Right lobe of liver (tissue), 6 donors: Measurements from ENCODE around the gene DNAH10. TPM values are rescaled to one million over a fixed set of nuclear protein-coding genes. Genes with fewer than 3 reads are reported as not detected.

Experiments used
- ATAC-seq, 4 donors: fragments of 200-7000 bp; cut with Tn5 transposase; one replicate each; pipeline ENCODE4 v1.9.1; 2020; ENCODE audit warnings: mild to moderate bottlenecking in 4 of 4, moderate library complexity in 4 of 4
- DNase-seq, 3 donors: peaks; one replicate each; pipeline ENCODE4 v3.0.0-alpha.2; 2020
- H3K27ac ChIP-seq, 3 donors: fragments of 200-600 bp; one replicate each; pipeline ENCODE4 v1.8.0; 2022
- H3K27me3 ChIP-seq, 2 donors: fragments of 200-600 bp; one replicate each; pipeline ENCODE4 v1.8.0; 2022
- H3K36me3 ChIP-seq, 4 donors: fragments of 200-600 bp; sonication (generic) in 1 of 4; one replicate each; pipeline versions ENCODE4 v1.5.1 to v1.8.0; 2017 to 2022; ENCODE audit warnings: control low read depth in 1 of 4
- H3K4me1 ChIP-seq, 4 donors: fragments of 200-600 bp; sonication (generic) in 1 of 4; one replicate each; pipeline versions ENCODE4 v1.5.1 to v1.8.0; 2017 to 2022; ENCODE audit warnings: control low read depth in 1 of 4
- H3K4me3 ChIP-seq, 3 donors: fragments of 200-600 bp; one replicate each; pipeline ENCODE4 v1.8.0; 2022
- H3K9me3 ChIP-seq, 4 donors: fragments of 200-600 bp; sonication (generic) in 1 of 4; one replicate each; pipeline versions ENCODE4 v1.5.1 to v1.8.0; 2017 to 2022; ENCODE audit warnings: control low read depth in 1 of 4
- POLR2A ChIP-seq: fragments of 450-650 bp; IDR thresholded peaks from one replicate; pipeline ENCODE4 v1.6.1; 2017; ENCODE audit warnings: antibody characterized with exemption, mild to moderate bottlenecking
- WGBS: methylation state at CpG from one replicate; pipeline ENCODE4 v1.1.6; 2018; ENCODE audit warnings: low coverage, low lambda C conversion rate; ENCODE audit not compliant: insufficient coverage; ENCODE audit errors: missing lambda C conversion rate; 5-methylcytosine and 5-hydroxymethylcytosine counted together
- intact Hi-C, 2 donors: fragments of 100-400 bp; cut with DNase I; formaldehyde crosslinking; loops; one replicate each; pipeline versions ENCODE4 v1.11.2 to v1.14.1; 2022
- total RNA-seq, 6 experiments: library from RNA; depleted of rRNA in 2 of 6; stranded (reverse); fragments of >200 nt in 2 of 6; fragmentation: NEBNext Ultra II Directional in 3 of 6; extraction: Animal tissue kit (Norgen Biotek cat#: 25700) in 3 of 6; gene quantifications; one replicate each; pipeline versions ENCODE4 v1.1.0 to v1.2.4, GENCODE V29; 2016 to 2023
- TF ChIP-seq, protein P1 (sequence below), 4 donors: fragments of 200-600 bp in 3 of 4; fragments of 450-650 bp in 1 of 4; IDR thresholded peaks; one replicate each; pipeline versions ENCODE4 v1.5.1 to v1.8.0; 2016 to 2022; ENCODE audit warnings: antibody characterized with exemption in 4 of 4, mild to moderate bottlenecking in 2 of 4
- donor health status: DM: no; HTN: yes; CAD: no.
- donor health status: DM: no; HTN: no; CAD: no.
- donor health status: DM: no; HTN: no; CAD: no.
- donor health status: DM: no; HTN: yes; CAD: no.
- donor health status: DM: no; HTN: yes; CAD: no.

The DNAH10 gene
- total RNA-seq, 6 experiments from 2014 or later = under 0.01 to 0.40 (median 0.16) TPM; not detected in 1

DNA sequence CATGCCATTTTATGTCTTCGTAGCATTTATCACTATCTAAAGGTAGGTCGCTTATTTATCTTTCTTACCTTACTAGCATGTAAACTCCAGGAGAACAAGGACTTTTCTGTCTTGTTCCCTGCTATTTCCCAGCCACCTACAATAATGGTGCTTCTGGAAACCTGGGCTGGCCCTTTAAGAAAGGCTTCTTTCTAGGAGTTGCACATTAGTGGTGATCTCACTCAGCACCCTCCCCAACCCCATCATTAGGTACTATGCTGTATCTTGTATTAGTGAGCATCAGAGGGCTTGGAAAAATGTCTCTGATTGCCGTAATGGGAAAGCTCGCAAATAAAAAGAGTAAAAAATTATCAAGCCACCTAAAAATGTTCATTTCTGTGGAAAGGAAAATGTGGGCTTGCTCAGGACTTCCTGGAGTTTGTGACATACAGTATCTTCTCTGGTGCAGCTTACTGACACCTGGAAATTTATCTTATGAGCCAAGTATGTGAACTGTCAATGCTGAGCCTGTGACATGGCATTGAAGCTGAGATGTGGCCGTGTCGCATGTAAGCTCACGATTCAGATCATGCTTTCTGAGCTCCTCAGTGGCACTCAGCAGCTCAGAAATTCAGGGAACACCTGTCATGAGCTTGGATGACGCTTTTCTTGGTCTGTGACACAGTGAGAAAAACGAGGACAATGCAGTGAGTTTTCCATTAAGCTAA lies 198.1 kb downstream of the DNAH10 start:
- Histone ChIP-seq H3K36me3 (no peaks in the 10 kb centered on the region), H3K4me3 (no peak overlapping the region), H3K27ac (no peak overlapping the region), H3K4me1 (peaks cover 0 to 14% (median 5%) of the 10 kb centered on the region in 4 donors), H3K27me3 (no peaks in the 10 kb centered on the region), H3K9me3 (no peaks in the 10 kb centered on the region)
- no peak for ATAC-seq
- no peak for DNase-seq
- TF ChIP-seq, protein P1, sequence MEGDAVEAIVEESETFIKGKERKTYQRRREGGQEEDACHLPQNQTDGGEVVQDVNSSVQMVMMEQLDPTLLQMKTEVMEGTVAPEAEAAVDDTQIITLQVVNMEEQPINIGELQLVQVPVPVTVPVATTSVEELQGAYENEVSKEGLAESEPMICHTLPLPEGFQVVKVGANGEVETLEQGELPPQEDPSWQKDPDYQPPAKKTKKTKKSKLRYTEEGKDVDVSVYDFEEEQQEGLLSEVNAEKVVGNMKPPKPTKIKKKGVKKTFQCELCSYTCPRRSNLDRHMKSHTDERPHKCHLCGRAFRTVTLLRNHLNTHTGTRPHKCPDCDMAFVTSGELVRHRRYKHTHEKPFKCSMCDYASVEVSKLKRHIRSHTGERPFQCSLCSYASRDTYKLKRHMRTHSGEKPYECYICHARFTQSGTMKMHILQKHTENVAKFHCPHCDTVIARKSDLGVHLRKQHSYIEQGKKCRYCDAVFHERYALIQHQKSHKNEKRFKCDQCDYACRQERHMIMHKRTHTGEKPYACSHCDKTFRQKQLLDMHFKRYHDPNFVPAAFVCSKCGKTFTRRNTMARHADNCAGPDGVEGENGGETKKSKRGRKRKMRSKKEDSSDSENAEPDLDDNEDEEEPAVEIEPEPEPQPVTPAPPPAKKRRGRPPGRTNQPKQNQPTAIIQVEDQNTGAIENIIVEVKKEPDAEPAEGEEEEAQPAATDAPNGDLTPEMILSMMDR (IDR thresholded peaks at IDR 0.05) = no peak
- TF ChIP-seq POLR2A = no peak
- WGBS = 87% methylated on average over 6 of the region's 9 CpGs
- intact Hi-C loops = no loop called here

DNA sequence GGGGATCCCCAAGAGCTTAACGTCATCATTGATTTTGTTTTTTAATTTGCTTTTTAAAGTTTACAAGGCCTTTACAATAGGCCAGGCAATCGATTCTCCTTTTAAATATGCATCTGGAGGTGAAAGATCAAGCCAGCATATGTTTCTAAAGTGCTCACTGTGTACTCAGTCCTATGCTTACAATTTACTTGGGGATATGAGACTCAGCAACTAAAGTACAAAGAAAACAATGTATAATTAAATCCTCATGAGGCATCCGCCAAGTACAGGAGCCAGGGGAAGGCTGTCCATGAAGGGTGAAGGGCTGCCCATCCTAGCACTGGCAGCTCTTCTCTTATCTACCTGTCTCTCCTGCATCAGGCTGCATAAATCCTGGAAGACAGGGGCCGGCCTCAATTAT lies 198.8 kb downstream of the DNAH10 start:
- Histone ChIP-seq H3K27ac (no peak overlapping the region), H3K9me3 (no peaks in the 10 kb centered on the region), H3K36me3 (no peaks in the 10 kb centered on the region), H3K27me3 (no peaks in the 10 kb centered on the region), H3K4me1 (peaks cover 0 to 14% (median 5%) of the 10 kb centered on the region in 4 donors), H3K4me3 (no peak overlapping the region)
- DNase-seq (no peak), ATAC-seq (no peak)
- 93% methylated on average over 4 of the region's 4 CpGs for WGBS
- intact Hi-C loops = no loop called here
- TF ChIP-seq, protein P1 (IDR thresholded peaks at IDR 0.05) = no peak
- TF ChIP-seq POLR2A = no peak

DNA sequence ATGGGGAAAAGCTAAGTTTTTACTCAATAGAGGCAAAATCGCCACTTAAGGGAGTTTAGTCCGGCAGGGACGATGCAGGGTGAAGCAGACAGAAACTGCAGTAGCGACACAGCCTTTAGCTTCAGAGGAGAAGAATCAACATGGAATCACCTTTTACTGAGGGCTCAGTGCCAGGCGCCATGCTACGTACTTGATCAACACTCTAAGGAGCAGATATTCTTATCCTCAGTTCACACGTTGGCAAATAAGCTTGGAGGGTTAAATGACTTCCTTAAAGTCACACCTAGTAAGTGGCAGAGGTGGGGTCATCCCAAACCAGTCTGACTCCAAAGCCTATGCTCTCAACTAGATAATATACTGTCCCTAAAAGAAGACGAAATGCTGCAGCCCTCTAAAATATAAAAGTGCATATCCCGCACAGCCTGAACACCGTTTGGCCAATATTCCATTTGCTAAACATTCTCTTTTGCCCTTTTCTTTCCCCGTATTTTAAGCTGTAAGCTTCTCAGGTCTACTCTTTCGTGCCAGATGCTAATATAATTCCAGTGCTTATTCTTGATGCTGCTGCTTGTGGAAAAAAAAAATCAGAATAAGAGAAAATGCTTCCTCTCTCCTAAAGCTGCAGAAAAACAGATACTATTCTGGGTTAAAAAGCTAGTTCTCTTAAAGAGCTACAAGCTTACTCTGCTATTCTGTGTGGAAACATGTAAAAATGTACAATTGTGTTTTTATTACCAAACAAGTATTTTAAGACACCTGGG lies 199.7 kb downstream of the DNAH10 start:
- peaks cover 0 to 14% (median 5%) of the 10 kb centered on the region in 4 donors for H3K4me1 ChIP-seq
- no peak for ATAC-seq
- H3K27ac ChIP-seq = no peak overlapping the region
- no peaks in the 10 kb centered on the region for H3K36me3 ChIP-seq
- DNase-seq = no peak
- no peaks in the 10 kb centered on the region for H3K27me3 ChIP-seq
- intact Hi-C loops = no loop called here
- TF ChIP-seq, protein P1 (IDR thresholded peaks at IDR 0.05) = no peak
- no peak for TF ChIP-seq POLR2A
- H3K9me3 ChIP-seq = no peaks in the 10 kb centered on the region
- no peak overlapping the region for H3K4me3 ChIP-seq
- WGBS = 75% methylated on average over 11 of the region's 12 CpGs

DNA sequence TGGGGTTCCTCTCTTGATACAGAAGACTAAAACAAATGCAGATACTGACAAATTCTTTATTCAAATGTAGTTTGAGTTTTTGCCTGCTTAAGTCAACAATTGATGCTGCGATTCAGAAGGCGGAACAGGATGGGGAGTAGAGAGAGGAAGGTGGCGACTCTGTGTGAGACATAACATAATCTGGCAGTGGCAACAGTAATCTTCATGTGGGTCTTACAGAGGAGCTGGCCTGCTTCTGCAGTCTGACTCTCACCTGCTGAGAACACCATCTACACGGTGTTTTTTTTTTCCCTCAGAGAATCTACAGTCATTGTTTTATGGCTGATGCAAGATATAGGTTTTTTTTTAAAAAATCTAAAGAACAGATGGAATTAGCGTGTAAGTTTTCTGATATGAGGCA lies 200.4 kb downstream of the DNAH10 start:
- ATAC-seq = no peak
- Histone ChIP-seq H3K4me3 (no peak overlapping the region), H3K27me3 (no peaks in the 10 kb centered on the region), H3K36me3 (no peaks in the 10 kb centered on the region), H3K9me3 (no peaks in the 10 kb centered on the region), H3K27ac (no peak overlapping the region), H3K4me1 (peaks cover 0 to 14% (median 5%) of the 10 kb centered on the region in 4 donors)
- WGBS = 90% methylated on average over 5 of the region's 5 CpGs
- no peak for TF ChIP-seq POLR2A
- TF ChIP-seq, protein P1 (IDR thresholded peaks at IDR 0.05) = no peak
- intact Hi-C loops = no loop called here
- DNase-seq = no peak
